ENCODE measurements around the gene RNU2-63P.

- TF ChIP-seq POLR2A (IDR thresholded peaks at IDR 0.05) = no peak
- TF ChIP-seq, protein P1, sequence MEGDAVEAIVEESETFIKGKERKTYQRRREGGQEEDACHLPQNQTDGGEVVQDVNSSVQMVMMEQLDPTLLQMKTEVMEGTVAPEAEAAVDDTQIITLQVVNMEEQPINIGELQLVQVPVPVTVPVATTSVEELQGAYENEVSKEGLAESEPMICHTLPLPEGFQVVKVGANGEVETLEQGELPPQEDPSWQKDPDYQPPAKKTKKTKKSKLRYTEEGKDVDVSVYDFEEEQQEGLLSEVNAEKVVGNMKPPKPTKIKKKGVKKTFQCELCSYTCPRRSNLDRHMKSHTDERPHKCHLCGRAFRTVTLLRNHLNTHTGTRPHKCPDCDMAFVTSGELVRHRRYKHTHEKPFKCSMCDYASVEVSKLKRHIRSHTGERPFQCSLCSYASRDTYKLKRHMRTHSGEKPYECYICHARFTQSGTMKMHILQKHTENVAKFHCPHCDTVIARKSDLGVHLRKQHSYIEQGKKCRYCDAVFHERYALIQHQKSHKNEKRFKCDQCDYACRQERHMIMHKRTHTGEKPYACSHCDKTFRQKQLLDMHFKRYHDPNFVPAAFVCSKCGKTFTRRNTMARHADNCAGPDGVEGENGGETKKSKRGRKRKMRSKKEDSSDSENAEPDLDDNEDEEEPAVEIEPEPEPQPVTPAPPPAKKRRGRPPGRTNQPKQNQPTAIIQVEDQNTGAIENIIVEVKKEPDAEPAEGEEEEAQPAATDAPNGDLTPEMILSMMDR (IDR thresholded peaks at IDR 0.05) = no peak
Observed at GRCh38 chr2:88016960-88017779, 823 bp upstream of the RNU2-63P start.

All from testis (tissue), 2 donors.